HG03039 (cell line): Measurements from ENCODE around the gene CDC20B.

Experiments used
- ATAC-seq: cut with Tn5 transposase; IDR thresholded peaks from one replicate; pipeline ENCODE4 v1.9.1; 2021; ENCODE audit warnings: mild to moderate bottlenecking, moderate library complexity; ENCODE audit not compliant: unreplicated experiment

CDC20B gene, protein sequence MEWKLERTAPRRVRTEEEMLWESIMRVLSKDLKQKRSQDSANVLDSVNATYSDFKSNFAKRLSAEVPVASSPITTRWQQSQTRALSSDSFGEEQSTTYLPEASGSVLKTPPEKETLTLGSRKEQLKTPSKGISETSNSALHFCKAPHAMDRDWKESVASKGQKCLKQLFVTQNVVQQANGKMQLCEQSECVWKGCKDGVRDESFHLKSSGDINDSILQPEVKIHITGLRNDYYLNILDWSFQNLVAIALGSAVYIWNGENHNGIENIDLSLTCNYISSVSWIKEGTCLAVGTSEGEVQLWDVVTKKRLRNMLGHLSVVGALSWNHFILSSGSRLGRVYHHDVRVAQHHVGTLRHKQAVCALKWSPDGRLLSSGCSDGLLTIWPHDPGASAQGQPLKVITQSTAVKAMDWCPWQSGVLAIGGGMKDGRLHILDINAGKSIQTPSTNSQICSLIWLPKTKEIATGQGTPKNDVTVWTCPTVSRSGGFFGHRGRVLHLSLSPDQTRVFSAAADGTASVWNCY

DNA sequence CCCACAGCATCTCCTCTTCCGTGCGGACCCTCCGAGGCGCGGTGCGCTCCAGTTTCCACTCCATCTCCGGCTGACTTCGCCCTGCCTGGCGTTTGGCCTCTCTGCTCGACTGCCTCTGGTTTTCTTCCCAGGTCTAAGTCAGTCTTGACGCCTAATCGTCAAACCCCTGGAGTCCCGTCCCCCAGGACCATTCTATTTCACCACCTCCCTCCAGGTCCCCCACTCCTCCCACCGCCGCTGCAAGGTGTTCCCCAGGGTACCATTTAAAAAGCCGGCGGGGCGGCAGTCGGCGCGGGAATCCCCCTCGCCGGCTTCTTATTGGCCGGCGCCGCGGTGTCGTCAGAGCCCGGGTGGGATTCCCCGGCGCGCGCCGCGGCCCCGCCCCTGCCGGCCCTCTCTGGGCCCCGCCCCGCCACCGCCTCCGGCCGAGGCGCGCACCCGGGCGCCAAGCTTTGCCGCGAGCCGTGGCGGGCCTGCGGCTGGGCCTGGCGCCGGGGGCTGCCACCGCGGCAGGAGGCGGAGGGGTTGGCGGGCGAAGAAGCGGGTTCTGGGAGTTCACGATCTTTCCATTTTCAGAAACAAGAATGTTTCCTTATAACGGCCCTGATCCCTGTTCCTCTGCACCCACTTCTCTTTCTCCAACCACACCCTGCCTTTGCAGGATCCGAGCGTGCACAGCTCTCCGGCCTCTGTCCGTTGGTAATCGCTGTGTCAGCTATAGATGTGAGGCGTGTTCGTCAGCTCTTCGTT lies at the start of gene CDC20B:
Gene CDC20B, minus strand, starts transcription at position 241 of the 750 bp plus-strand sequence. Its CDS starts 177 bp downstream, at position 64.
- ATAC-seq, result peak; percentile 86

GRCh38 chr5:55222092-55222984 lies 49.4 kb upstream of the CDC20B start:
- ATAC-seq, result no peak

GRCh38 chr5:55220433-55221185 lies 47.6 kb upstream of the CDC20B start:
- no peak for ATAC-seq

DNA sequence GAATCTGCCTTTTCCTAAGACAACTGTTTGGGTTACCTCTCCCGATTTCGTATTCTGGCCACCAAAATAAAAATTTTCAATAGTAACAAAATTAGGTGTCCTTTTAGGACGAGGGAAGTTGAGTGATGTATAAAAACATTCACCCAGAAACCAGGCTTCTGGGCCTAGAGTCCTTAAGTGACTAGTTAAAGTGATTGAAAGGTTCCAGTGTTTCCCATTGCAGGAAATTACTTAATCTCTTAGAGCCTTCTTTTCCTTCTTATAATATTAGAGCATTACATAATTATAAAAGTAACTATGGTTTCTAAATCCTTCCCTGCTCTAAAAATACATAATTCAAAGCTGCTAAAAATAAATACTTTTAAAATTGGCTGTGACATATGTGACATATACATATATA lies 46.8 kb upstream of the CDC20B start:
- ATAC-seq, result no peak

GRCh38 chr5:55218967-55219366 lies 46.0 kb upstream of the CDC20B start:
- ATAC-seq, result no peak

DNA sequence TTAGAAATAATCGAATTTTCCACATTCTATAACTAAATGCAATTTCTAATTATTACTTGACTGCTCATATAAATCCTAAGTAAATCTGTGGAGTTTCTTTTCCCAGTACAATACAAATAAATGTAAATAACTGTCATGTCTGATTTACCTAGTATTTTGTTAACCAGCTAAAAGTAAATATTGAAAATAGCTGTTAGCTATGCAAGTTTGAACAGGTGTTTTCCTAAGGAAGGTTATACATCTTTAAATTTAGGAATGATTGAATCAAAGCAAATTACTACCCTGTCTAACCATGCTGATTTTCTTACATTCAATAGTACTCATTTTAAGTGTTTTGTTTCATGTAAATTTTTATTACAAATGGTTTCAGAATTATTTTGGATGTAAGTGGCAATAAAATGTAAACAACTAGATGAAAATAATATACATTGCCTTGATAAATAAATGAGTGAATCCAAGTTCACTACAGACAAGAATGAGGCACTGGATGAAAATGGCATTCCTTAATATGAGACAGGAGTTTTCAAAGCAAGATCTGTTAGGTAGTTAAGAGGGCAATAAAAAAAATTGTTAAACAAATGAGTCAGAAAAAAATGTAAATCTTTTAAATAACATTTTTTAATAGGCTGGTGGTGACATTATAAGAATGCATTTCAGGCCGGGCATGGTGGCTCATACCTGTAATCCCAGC lies 38.4 kb upstream of the CDC20B start:
- no peak for ATAC-seq

DNA sequence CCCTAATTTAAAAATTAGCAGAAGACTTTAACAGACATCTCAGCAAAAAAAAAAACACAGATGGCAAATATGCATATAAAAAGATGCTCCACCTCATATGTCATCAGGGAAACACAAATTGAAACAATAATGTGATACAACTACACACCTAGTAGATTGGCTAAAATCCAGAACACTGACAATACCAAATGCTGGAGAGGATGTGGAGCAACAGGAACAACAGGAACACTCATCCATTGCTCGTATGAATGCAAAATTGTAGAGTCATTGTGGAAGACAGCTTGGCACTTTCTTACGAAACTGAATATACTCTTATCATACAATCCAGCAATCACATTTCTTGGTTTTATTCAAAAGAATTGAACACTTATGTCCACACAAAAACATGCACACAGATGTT lies 32.0 kb upstream of the CDC20B start:
- no peak for ATAC-seq

GRCh38 chr5:55191165-55191564 lies 18.2 kb upstream of the CDC20B start:
- ATAC-seq, result no peak

DNA sequence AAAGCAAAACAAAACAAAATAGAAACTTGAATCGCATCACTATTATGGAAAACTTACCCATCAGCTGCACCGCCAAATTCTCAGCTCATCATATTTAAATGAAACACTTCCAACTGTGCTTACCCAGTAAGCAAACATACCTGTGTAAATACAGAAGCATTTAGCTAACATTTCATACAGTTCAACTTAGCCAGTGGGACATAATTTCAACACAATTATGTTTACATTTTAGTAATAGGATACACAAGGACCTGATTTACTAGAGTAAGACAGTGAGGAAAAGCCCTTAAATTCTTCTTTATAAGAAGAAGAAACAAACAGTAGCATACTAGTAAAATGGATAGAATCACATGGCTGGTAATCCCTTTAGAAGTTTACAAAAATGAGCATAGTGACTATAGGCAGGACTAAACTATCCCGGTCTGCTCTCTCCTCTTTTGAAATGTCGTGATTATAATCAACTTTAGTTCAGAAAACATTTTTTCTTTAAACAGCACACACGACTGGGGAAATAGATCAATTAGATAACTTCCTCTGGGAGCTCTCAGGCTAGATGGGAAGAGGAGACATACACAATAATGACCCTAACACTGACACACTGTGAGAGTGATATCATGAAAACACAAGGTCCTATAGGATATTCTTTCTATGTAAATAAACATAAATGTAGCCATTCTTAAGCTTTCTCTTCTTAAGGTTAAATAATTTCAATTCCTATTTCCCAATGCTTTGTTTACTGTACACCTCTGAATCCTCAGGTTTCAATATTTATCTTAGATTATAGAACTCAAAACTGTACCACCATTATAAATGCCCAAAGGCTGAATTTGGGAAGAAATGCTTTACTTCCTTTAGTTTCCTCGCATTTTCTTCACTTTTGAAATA lies 15.9 kb upstream of the CDC20B start:
- ATAC-seq, result no peak

GRCh38 chr5:55187370-55187769 lies 14.4 kb upstream of the CDC20B start:
- ATAC-seq, result no peak

- no peak for ATAC-seq
Measured at GRCh38 chr5:55180016-55180415, 7.0 kb upstream of the CDC20B start.

DNA sequence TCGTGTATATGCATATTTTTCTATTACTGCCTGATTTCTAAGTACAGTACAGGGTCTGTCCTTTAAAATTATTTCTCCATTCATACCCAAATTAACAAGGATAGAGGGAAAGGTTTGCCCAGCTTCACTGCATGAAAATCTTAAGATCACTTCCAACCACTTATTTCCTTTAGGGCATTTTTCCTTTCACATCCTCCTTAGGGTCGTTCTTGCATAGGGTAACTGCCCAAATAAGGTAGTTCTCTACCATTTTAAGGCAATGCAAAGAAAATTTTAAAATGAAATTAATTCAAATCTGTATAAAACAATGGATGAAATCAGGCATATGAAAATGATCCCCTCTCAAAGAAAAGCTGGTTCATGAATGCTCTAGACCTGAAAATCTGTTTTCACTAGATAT lies 4.1 kb upstream of the CDC20B start:
- ATAC-seq, result no peak

- ATAC-seq, result no peak
Measured at GRCh38 chr5:55176176-55176818, 3.3 kb upstream of the CDC20B start.

DNA sequence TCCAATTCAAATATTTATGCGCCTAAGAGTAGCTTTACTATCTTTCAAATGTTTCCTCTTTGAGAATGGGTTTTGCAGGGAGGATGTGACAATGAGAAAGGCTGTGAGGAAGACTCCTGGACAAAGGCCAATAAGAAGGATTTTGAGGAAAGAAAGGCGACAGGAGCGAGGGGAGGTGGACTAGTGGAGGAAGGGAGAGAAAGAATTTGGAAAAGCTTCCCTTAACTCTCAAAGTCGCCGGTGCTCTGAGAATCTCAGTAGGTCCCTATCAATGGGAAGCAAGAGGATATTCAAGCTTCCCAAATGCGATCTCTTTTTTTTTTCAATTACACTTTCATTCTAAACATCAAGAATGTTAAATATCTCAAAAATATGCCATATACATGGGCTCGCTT lies 2.8 kb upstream of the CDC20B start:
- no peak for ATAC-seq

- ATAC-seq, result peak; percentile 4
Measured at GRCh38 chr5:55173687-55174230, 782 bp upstream of the CDC20B start.

DNA sequence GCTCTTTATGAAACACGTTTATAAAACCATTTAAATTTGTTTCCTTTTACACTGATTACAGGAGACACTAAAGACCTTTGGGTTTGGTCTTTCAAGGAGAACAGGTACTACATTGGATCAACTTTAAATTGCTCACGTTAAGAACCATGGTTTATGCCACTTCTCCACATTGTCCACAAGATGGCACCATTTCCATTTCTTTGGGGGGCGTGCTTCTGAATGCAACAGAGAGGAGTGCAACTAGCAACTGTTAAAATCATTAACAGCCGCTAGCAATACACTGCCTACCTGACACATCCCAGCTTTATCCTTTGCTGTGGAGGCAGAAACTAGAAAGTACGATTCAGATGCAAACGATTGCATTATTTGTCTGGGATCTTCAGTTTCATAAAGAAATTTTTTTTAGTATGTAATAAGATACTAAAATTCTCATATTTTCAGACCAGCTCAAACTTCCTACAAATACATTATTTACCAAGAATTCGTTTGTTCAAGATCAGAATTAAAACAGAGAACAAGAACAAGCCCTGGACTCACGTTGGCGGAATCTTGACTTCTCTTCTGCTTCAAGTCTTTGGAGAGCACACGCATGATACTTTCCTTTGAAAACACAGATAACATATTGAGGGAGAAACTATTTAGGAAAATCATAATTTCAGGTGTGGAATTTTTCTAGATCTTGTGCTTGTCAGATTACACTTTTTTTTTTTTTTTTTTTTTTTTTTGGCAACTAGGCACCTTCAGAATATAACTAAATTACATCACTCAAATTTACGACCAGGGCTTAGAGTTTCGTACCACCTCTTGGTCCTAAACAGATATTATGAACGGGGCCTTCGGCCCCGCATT lies 702 bp downstream of the CDC20B start:
- ATAC-seq, result peak; percentile 45

GRCh38 chr5:55171471-55171870 lies 1.5 kb downstream of the CDC20B start:
- ATAC-seq, result no peak
